Stimulated activated naive CD4-positive, alpha-beta T cell treated with Interleukin-2 at 50 U/mL for 16 hours (primary cell): ENCODE results near the gene EXOSC6.
"Not testable (repeated sequence)": the region's sequence is repeated elsewhere in the genome, so short reads cannot be mapped to it uniquely, and the experiment has no call there.

Source experiments
- DNase-seq: peaks from one replicate; lab custom pipeline; 2025; lab: John Stamatoyannopoulos, UW

Gene EXOSC6

GRCh38 chr16:70251629-70252354 is at the start of gene EXOSC6:
TSS of gene EXOSC6 (minus strand) at chr16:70251940. CDS start at chr16:70251900, 40 bp downstream.
- peak; percentile 90 for DNase-seq

- no peak for DNase-seq
Observed at GRCh38 chr16:70301121-70301520, 49.4 kb upstream of the EXOSC6 start.

GRCh38 chr16:70298988-70299938 is 47.5 kb upstream of the EXOSC6 start, which contains the start of gene DDX19B:
TSS of gene DDX19B (plus strand) at chr16:70299186. CDS start at chr16:70299298, 112 bp downstream.
- peak; percentile 40 for DNase-seq

GRCh38 chr16:70295634-70296033 is 43.9 kb upstream of the EXOSC6 start:
- no peak for DNase-seq

GRCh38 chr16:70294385-70295025 is 42.8 kb upstream of the EXOSC6 start:
- no peak for DNase-seq

GRCh38 chr16:70292148-70292547 is 40.4 kb upstream of the EXOSC6 start:
- not testable (repeated sequence) for DNase-seq

GRCh38 chr16:70290949-70291519 is 39.3 kb upstream of the EXOSC6 start:
- no peak for DNase-seq

- peak; percentile 97 for DNase-seq
Observed at GRCh38 chr16:70289229-70290094, 37.7 kb upstream of the EXOSC6 start, which contains the start of gene AARS1. TSS of gene AARS1 (minus strand) at chr16:70289506. CDS start at chr16:70282763, 6,743 bp downstream.

GRCh38 chr16:70287304-70287971 is 35.7 kb upstream of the EXOSC6 start:
- DNase-seq: not testable (repeated sequence)

GRCh38 chr16:70276392-70276791 is 24.7 kb upstream of the EXOSC6 start:
- DNase-seq: no peak

- DNase-seq: no peak
Observed at GRCh38 chr16:70271696-70272095, 20.0 kb upstream of the EXOSC6 start.

- no peak for DNase-seq
Observed at GRCh38 chr16:70270176-70270575, 18.4 kb upstream of the EXOSC6 start.

GRCh38 chr16:70269471-70269870 is 17.7 kb upstream of the EXOSC6 start:
- DNase-seq: no peak

GRCh38 chr16:70267922-70268321 is 16.2 kb upstream of the EXOSC6 start:
- not testable (repeated sequence) for DNase-seq

GRCh38 chr16:70267516-70267915 is 15.8 kb upstream of the EXOSC6 start:
- DNase-seq: no peak

- not testable (repeated sequence) for DNase-seq
Observed at GRCh38 chr16:70259903-70260302, 8.2 kb upstream of the EXOSC6 start.

GRCh38 chr16:70258946-70259345 is 7.2 kb upstream of the EXOSC6 start:
- no peak for DNase-seq

GRCh38 chr16:70258065-70258464 is 6.3 kb upstream of the EXOSC6 start:
- DNase-seq: no peak

GRCh38 chr16:70257391-70257790 is 5.7 kb upstream of the EXOSC6 start:
- no peak for DNase-seq

GRCh38 chr16:70255574-70255973 is 3.8 kb upstream of the EXOSC6 start:
- no peak for DNase-seq
